C4-2B (cell line): ENCODE results near the gene SLC35F6.

Experiments
- CTCF ChIP-seq: fragments of 450-650 bp; conservative IDR thresholded peaks from 2 replicates; pipeline ENCODE4 v1.5.1; 2017; ENCODE audit warnings: mild to moderate bottlenecking
- ZFX ChIP-seq: fragments of 450-650 bp; IDR thresholded peaks from 2 replicates; pipeline ENCODE4 v1.6.1; 2017

- TF ChIP-seq CTCF (no peak), ZFX (no peak)
Observed at GRCh38 chr2:26740890-26741302, 23.2 kb upstream of the SLC35F6 start.
